WERI-Rb-1 (cell line): Measurements from ENCODE around the gene SNRNP25.

ENCODE experiments used
- DNase-seq: peaks from one replicate; pipeline ENCODE4 v3.0.0-alpha.2; 2020
- H3K27ac ChIP-seq: fragments of 250-450 bp; sonication (Bioruptor Pico); 2 replicates; pipeline ENCODE4 v1.5.1; 2020; ENCODE audit warnings: mild to moderate bottlenecking, moderate library complexity
- H3K27me3 ChIP-seq: fragments of 250-450 bp; sonication (Bioruptor Pico); 2 replicates; pipeline ENCODE4 v1.5.1; 2021; ENCODE audit warnings: mild to moderate bottlenecking, low read depth, moderate library complexity; ENCODE audit not compliant: insufficient read depth, severe bottlenecking
- H3K36me3 ChIP-seq: fragments of 250-450 bp; sonication (Bioruptor Pico); 2 replicates; pipeline ENCODE4 v1.5.1; 2020; ENCODE audit warnings: mild to moderate bottlenecking, moderate library complexity
- H3K4me3 ChIP-seq: 2 replicates; pipeline ENCODE4 v1.5.1; 2011; ENCODE audit warnings: low read depth, mild to moderate bottlenecking, control low read depth, low read length
- H3K9me3 ChIP-seq: fragments of 250-450 bp; sonication (Bioruptor Pico); 2 replicates; pipeline ENCODE4 v1.5.1; 2021; ENCODE audit warnings: mild to moderate bottlenecking, moderate library complexity; ENCODE audit not compliant: severe bottlenecking
- CTCF ChIP-seq: IDR thresholded peaks from 2 replicates; pipeline ENCODE4 v1.5.1; 2011; ENCODE audit warnings: low read depth, mild to moderate bottlenecking, control low read depth, inconsistent platforms, low read length

SNRNP25 gene

GRCh38 chr16:75580-76501, 22.2 kb downstream of the SNRNP25 start:
- peaks cover 7% of the 10 kb centered on the region; the same call in 1 of the 2 replicates for H3K36me3 ChIP-seq
- TF ChIP-seq CTCF, result peak; percentile 16; the same call in 1 of the 2 replicates
- no peaks in the 10 kb centered on the region for H3K9me3 ChIP-seq
- peak overlapping the region; percentile 61; the same call in 1 of the 2 replicates for H3K27ac ChIP-seq
- H3K27me3 ChIP-seq, result no peaks in the 10 kb centered on the region
- DNase-seq, result peak; percentile 49
- H3K4me3 ChIP-seq, result no peak overlapping the region

GRCh38 chr16:76535-77272, 23.1 kb downstream of the SNRNP25 start:
- Histone ChIP-seq H3K36me3 (peaks cover 7% of the 10 kb centered on the region; the same call in 1 of the 2 replicates), H3K27me3 (no peaks in the 10 kb centered on the region), H3K27ac (peak overlapping the region; percentile 61), H3K9me3 (no peaks in the 10 kb centered on the region), H3K4me3 (peak overlapping the region; percentile 53)
- peak; percentile 67 for DNase-seq
- no peak for TF ChIP-seq CTCF

GRCh38 chr16:77273-77806, 23.7 kb downstream of the SNRNP25 start:
- peak; percentile 59 for DNase-seq
- no peak for TF ChIP-seq CTCF
- Histone ChIP-seq H3K27ac (peak overlapping the region; percentile 61), H3K27me3 (no peaks in the 10 kb centered on the region), H3K4me3 (peak overlapping the region; percentile 53), H3K9me3 (no peaks in the 10 kb centered on the region), H3K36me3 (peaks cover 7% of the 10 kb centered on the region; the same call in 1 of the 2 replicates)

- no peaks in the 10 kb centered on the region for H3K27me3 ChIP-seq
- peaks cover 7% of the 10 kb centered on the region; the same call in 1 of the 2 replicates for H3K36me3 ChIP-seq
- peak within 1 kb of the TSS; percentile 61 for H3K27ac ChIP-seq
- H3K9me3 ChIP-seq, result no peaks in the 10 kb centered on the region
- DNase-seq, result peak; percentile 88
- TF ChIP-seq CTCF, result no peak
- peak within 1 kb of the TSS; percentile 53 for H3K4me3 ChIP-seq
Measured at GRCh38 chr16:77807-78443, 24.3 kb downstream of the SNRNP25 start, which contains the start of gene MPG. Gene MPG, plus strand, starts transcription at chr16:78225. Its CDS starts 85 bp downstream, at chr16:78310.

GRCh38 chr16:78444-79150, 25.0 kb downstream of the SNRNP25 start:
- Histone ChIP-seq H3K27me3 (no peaks in the 10 kb centered on the region), H3K27ac (0 out of 2 replicates have a peak overlapping the region, but pooled peaks have one; percentile 23), H3K9me3 (no peaks in the 10 kb centered on the region), H3K4me3 (peak overlapping the region; percentile 53), H3K36me3 (peaks cover 7% of the 10 kb centered on the region; the same call in 1 of the 2 replicates)
- TF ChIP-seq CTCF, result no peak
- DNase-seq, result no peak
